ENCODE data around the gene PSMB11. TPM values are rescaled to one million over a fixed set of nuclear protein-coding genes. Genes with fewer than 3 reads are reported as not detected.

Gene PSMB11
- total RNA-seq, 1 experiment from 2014 or later: not detected

- TF ChIP-seq CTCF (IDR thresholded peaks at IDR 0.05; ENCODE audit: insufficient read depth in 1 of 2, low read depth in 1 of 2, low read length in 1 of 2, severe bottlenecking in 1 of 2, unreplicated experiment in 1 of 2): peak; percentile 58 to 60
- no peak overlapping the region for H3K4me3 ChIP-seq (ENCODE audit: low read depth, low read length)
- Mint-ChIP-seq H3K27me3 (ENCODE audit: insufficient read depth, unreplicated experiment) (no peaks in the 10 kb centered on the region), H3K36me3 (ENCODE audit: insufficient read depth, unreplicated experiment) (no peaks in the 10 kb centered on the region), H3K4me1 (ENCODE audit: low read depth, unreplicated experiment) (peaks cover 3% of the 10 kb centered on the region), H3K4me3 (ENCODE audit: unreplicated experiment) (peak overlapping the region; percentile 12), H3K27ac (ENCODE audit: unreplicated experiment) (peak overlapping the region; percentile 51), H3K9me3 (ENCODE audit: unreplicated experiment) (no peaks in the 10 kb centered on the region)
- CTCF ChIA-PET: interaction anchor here (0.6 to 3.4 kb wide), 26 partner anchors 9 to 1054 kb away, joined by 3 to 59 read pairs (median 5); partner anchors contain the start of genes ACIN1, AJUBA, C14orf119 and CDH24
- no peaks in the 10 kb centered on the region for H3K27me3 ChIP-seq (replicated peaks; ENCODE audit: control insufficient read depth, insufficient read depth, low read length)
- H3K4me1 ChIP-seq: peaks cover 10% of the 10 kb centered on the region
- no peaks in the 10 kb centered on the region for H3K36me3 ChIP-seq (ENCODE audit: control insufficient read depth, insufficient read depth, low read length)
- intact Hi-C loops (cut with micrococcal nuclease; ENCODE audit: unreplicated experiment): loop anchor here (1.0 to 2.0 kb wide), 2 partner anchors 63 to 114 kb away; no protein-coding TSS in a partner anchor
- no peaks in the 10 kb centered on the region for H3K9me3 ChIP-seq
- peak in 1 of 2 experiments; percentile 56 for DNase-seq
- POLR2A ChIA-PET: interaction anchor here (0.9 to 1.4 kb wide), 5 partner anchors 12 to 63 kb away, joined by 3 to 7 read pairs (median 3); partner anchors contain the start of gene HAUS4
- no TSS peak for BruUV-seq (replicated peaks)
These were observed 47.2 kb upstream of the PSMB11 start for GRCh38 chr14:22994762-22995275.

- Mint-ChIP-seq H3K36me3 (ENCODE audit: insufficient read depth, unreplicated experiment) (no peaks in the 10 kb centered on the region), H3K4me1 (ENCODE audit: low read depth, unreplicated experiment) (peaks cover 7% of the 10 kb centered on the region), H3K9me3 (ENCODE audit: unreplicated experiment) (no peaks in the 10 kb centered on the region), H3K27me3 (ENCODE audit: insufficient read depth, unreplicated experiment) (no peaks in the 10 kb centered on the region), H3K4me3 (ENCODE audit: unreplicated experiment) (no peak overlapping the region), H3K27ac (ENCODE audit: unreplicated experiment) (no peak overlapping the region)
- no peak for TF ChIP-seq CTCF (IDR thresholded peaks at IDR 0.05; ENCODE audit: insufficient read depth in 1 of 2, low read depth in 1 of 2, low read length in 1 of 2, severe bottlenecking in 1 of 2, unreplicated experiment in 1 of 2)
- Histone ChIP-seq H3K36me3 (ENCODE audit: control insufficient read depth, insufficient read depth, low read length) (no peaks in the 10 kb centered on the region), H3K4me1 (peaks cover 10% of the 10 kb centered on the region), H3K27me3 (replicated peaks; ENCODE audit: control insufficient read depth, insufficient read depth, low read length) (no peaks in the 10 kb centered on the region), H3K4me3 (ENCODE audit: low read depth, low read length) (no peak overlapping the region), H3K9me3 (no peaks in the 10 kb centered on the region)
- no TSS peak for BruUV-seq (replicated peaks)
- ChIA-PET CTCF (interaction anchor here (1.1 to 3.4 kb wide), 14 partner anchors 10 to 107 kb away, joined by 3 to 59 read pairs (median 8); partner anchors contain the start of genes ACIN1, AJUBA, C14orf119 and CDH24), POLR2A (interaction anchor here (0.6 kb wide), 1 partner anchor 25 kb away, joined by 3 read pairs; no protein-coding TSS in a partner anchor)
- no peak for DNase-seq
- intact Hi-C loops (cut with micrococcal nuclease; ENCODE audit: unreplicated experiment): loop anchor here (2.0 kb wide), 1 partner anchor 113 kb away; no protein-coding TSS in a partner anchor
These were observed 46.0 kb upstream of the PSMB11 start for GRCh38 chr14:22995889-22996625.

All from Caco-2 (cell line).